ENCODE data around the gene STXBP6.

Gene STXBP6

GRCh38 chr14:24992624-24993360 is 57.2 kb downstream of the STXBP6 start:
- no peaks in the 10 kb centered on the region for H3K9me3 ChIP-seq (ENCODE audit: low read depth, low read length)
- no peak overlapping the region for H3K4me3 ChIP-seq
- no peak overlapping the region for H3K27ac ChIP-seq

DNA sequence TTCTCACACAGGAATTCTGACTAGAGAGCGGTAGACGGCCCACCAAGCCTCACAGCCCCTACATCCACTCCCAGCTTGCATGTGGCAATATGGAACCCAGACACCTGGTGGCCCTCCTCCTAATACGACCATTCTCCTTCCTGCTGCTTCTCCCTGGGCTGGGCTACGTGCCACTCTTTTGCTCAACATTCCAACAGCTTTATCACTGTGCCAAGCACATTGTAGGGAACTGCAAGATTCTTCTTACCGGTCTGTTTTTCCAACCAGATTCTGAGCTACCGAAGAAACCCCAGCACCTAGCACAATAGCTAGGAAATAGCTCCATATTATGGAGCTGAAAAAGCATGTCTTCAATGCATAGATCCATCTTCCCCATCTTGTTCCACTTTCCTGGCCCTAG is 58.1 kb downstream of the STXBP6 start:
- Histone ChIP-seq H3K36me3 (ENCODE audit: insufficient read depth, low read length) (no peaks in the 10 kb centered on the region), H3K9me3 (ENCODE audit: low read depth, low read length) (no peaks in the 10 kb centered on the region), H3K9ac (ENCODE audit: insufficient read length) (no peak overlapping the region), H3K4me3 (no peak overlapping the region), H3K27ac (no peak overlapping the region)
- no peak for DNase-seq (ENCODE audit: low read depth, low spot score)
- TF ChIP-seq EZH2 (IDR thresholded peaks at IDR 0.05) = no peak
- no peak for TF ChIP-seq POLR2AphosphoS5 (IDR thresholded peaks at IDR 0.05; ENCODE audit: borderline replicate concordance, low read depth, low read length)
- TF ChIP-seq FOXP2 (optimal IDR thresholded peaks at IDR 0.05; ENCODE audit: control extremely low read depth, extremely low read length, insufficient read depth) = no peak

More at GRCh38 chr14:24992624-24993360, 57.2 kb downstream of the STXBP6 start:
- no peak for DNase-seq (ENCODE audit: low read depth, low spot score)
- no peak overlapping the region for H3K9ac ChIP-seq (ENCODE audit: insufficient read length)
- TF ChIP-seq FOXP2 (optimal IDR thresholded peaks at IDR 0.05; ENCODE audit: control extremely low read depth, extremely low read length, insufficient read depth) (no peak), POLR2AphosphoS5 (IDR thresholded peaks at IDR 0.05; ENCODE audit: borderline replicate concordance, low read depth, low read length) (no peak), EZH2 (IDR thresholded peaks at IDR 0.05) (no peak)
- H3K36me3 ChIP-seq (ENCODE audit: insufficient read depth, low read length) = no peaks in the 10 kb centered on the region

DNA sequence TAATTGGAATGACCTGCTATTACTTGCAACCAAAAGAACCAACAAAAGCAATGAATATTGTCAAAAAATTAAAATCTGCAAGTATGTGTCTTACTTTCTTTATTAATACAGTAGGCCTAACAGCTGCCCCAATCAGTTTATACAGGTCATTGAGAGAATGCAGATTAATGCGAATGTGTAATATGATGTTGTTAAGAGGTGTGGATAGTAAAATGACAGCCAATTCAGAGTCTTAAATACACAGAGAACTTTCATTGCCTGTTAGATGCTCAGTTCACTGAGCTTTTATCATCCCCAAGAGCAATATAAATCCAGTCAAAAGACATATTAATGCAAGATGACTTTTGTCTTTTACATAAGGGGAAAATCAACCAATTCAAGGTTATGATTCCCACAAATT is 58.7 kb downstream of the STXBP6 start:
- Histone ChIP-seq H3K27ac (no peak overlapping the region), H3K9ac (ENCODE audit: insufficient read length) (no peak overlapping the region), H3K9me3 (ENCODE audit: low read depth, low read length) (no peaks in the 10 kb centered on the region), H3K36me3 (ENCODE audit: insufficient read depth, low read length) (no peaks in the 10 kb centered on the region), H3K4me3 (no peak overlapping the region)
- DNase-seq (ENCODE audit: low read depth, low spot score) = no peak
- no peak for TF ChIP-seq POLR2AphosphoS5 (IDR thresholded peaks at IDR 0.05; ENCODE audit: borderline replicate concordance, low read depth, low read length)
- TF ChIP-seq FOXP2 (optimal IDR thresholded peaks at IDR 0.05; ENCODE audit: control extremely low read depth, extremely low read length, insufficient read depth) = no peak
- no peak for TF ChIP-seq EZH2 (IDR thresholded peaks at IDR 0.05)

- Histone ChIP-seq H3K4me3 (no peak overlapping the region), H3K9ac (ENCODE audit: insufficient read length) (no peak overlapping the region), H3K27ac (no peak overlapping the region), H3K9me3 (ENCODE audit: low read depth, low read length) (no peaks in the 10 kb centered on the region), H3K36me3 (ENCODE audit: insufficient read depth, low read length) (no peaks in the 10 kb centered on the region)
- TF ChIP-seq POLR2AphosphoS5 (IDR thresholded peaks at IDR 0.05; ENCODE audit: borderline replicate concordance, low read depth, low read length) = no peak
- no peak for TF ChIP-seq EZH2 (IDR thresholded peaks at IDR 0.05)
- TF ChIP-seq FOXP2 (optimal IDR thresholded peaks at IDR 0.05; ENCODE audit: control extremely low read depth, extremely low read length, insufficient read depth) = no peak
- no peak for DNase-seq (ENCODE audit: low read depth, low spot score)
Measured at GRCh38 chr14:24990773-24991172, 59.2 kb downstream of the STXBP6 start.

DNA sequence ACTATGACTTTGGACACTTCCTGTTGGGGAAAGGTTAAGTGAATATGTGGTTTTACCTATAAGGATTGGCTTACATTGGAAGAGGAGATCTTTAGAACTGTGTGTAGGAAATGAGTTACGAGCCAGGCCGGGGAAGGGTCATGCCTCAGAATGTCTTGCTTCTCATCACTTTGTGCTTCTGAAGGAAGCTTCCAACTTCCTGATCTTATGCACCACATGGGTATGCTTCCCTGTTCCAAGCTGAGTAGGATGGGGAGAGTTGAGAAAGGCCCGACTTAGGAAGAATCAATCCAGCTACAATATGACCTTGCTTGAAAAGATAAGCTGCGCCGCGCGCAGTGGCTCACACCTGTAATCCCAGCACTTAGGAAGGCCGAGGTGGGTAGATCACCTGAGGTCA is 59.9 kb downstream of the STXBP6 start:
- no peaks in the 10 kb centered on the region for H3K36me3 ChIP-seq (ENCODE audit: insufficient read depth, low read length)
- H3K9ac ChIP-seq (ENCODE audit: insufficient read length) = no peak overlapping the region
- TF ChIP-seq FOXP2 (optimal IDR thresholded peaks at IDR 0.05; ENCODE audit: control extremely low read depth, extremely low read length, insufficient read depth) = no peak
- TF ChIP-seq EZH2 (IDR thresholded peaks at IDR 0.05) = no peak
- no peak for TF ChIP-seq POLR2AphosphoS5 (IDR thresholded peaks at IDR 0.05; ENCODE audit: borderline replicate concordance, low read depth, low read length)
- H3K27ac ChIP-seq = no peak overlapping the region
- H3K4me3 ChIP-seq = no peak overlapping the region
- no peak for DNase-seq (ENCODE audit: low read depth, low spot score)
- no peaks in the 10 kb centered on the region for H3K9me3 ChIP-seq (ENCODE audit: low read depth, low read length)

DNA sequence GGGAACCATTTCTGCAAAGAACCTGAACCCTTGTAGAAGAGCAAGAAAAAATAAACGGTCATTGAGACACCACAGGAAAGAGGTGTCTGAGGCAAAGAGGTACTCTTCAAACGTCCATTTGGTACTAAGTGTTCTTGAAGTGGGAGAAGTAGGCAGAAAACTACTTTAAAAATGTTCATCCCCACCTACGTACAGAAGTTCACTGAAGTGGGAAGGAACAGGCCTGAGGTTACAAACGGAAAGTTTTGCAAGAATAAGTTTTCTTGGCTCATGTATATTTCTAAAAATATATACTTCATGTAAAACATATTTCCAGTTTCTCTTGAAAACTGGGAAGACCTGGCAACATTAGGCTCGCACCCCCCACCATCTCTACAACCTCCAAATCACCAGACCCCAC is 61.2 kb downstream of the STXBP6 start:
- Histone ChIP-seq H3K9ac (ENCODE audit: insufficient read length) (no peak overlapping the region), H3K36me3 (ENCODE audit: insufficient read depth, low read length) (no peaks in the 10 kb centered on the region), H3K4me3 (no peak overlapping the region), H3K9me3 (ENCODE audit: low read depth, low read length) (no peaks in the 10 kb centered on the region), H3K27ac (no peak overlapping the region)
- DNase-seq (ENCODE audit: low read depth, low spot score) = no peak
- TF ChIP-seq FOXP2 (optimal IDR thresholded peaks at IDR 0.05; ENCODE audit: control extremely low read depth, extremely low read length, insufficient read depth) = no peak
- TF ChIP-seq POLR2AphosphoS5 (IDR thresholded peaks at IDR 0.05; ENCODE audit: borderline replicate concordance, low read depth, low read length) = no peak
- TF ChIP-seq EZH2 (IDR thresholded peaks at IDR 0.05) = no peak

DNA sequence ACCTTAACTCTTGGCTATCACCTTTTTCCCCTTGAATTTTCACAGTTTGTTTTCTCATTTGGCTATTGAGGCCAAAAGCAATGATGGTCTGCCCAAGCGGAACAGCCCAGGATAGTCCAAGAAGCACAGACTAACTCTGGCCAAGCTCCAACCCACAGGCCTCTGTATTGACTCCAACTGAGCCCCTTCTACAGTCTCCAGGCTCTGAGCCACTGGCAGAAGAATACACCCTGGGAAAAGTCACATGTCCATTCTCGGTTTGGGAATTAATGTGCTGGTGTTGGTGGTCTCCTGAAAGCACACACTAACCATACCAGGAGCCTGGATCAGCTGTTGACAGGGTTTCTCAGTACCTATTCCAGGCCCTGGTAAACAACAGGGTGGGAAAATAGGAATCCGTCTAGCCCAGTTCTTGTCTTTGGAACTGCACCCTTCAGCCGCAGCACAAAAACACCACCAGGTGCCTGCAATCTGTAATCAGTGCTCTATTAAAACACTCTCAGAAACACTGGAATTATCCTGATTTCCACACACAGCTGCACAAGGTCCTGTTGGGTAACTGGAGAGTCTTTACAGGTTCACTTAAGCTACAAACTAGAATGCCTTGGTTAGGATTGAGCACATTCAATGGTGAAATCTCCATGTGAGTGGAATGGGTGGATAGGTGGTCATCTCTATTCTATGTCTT is 63.6 kb downstream of the STXBP6 start:
- H3K36me3 ChIP-seq (ENCODE audit: insufficient read depth, low read length) = no peaks in the 10 kb centered on the region
- no peaks in the 10 kb centered on the region for H3K9me3 ChIP-seq (ENCODE audit: low read depth, low read length)
- TF ChIP-seq POLR2AphosphoS5 (IDR thresholded peaks at IDR 0.05; ENCODE audit: borderline replicate concordance, low read depth, low read length) = no peak
- TF ChIP-seq FOXP2 (optimal IDR thresholded peaks at IDR 0.05; ENCODE audit: control extremely low read depth, extremely low read length, insufficient read depth) = no peak
- TF ChIP-seq EZH2 (IDR thresholded peaks at IDR 0.05) = no peak
- H3K4me3 ChIP-seq = no peak overlapping the region
- no peak overlapping the region for H3K9ac ChIP-seq (ENCODE audit: insufficient read length)
- no peak overlapping the region for H3K27ac ChIP-seq
- DNase-seq (ENCODE audit: low read depth, low spot score) = no peak

DNA sequence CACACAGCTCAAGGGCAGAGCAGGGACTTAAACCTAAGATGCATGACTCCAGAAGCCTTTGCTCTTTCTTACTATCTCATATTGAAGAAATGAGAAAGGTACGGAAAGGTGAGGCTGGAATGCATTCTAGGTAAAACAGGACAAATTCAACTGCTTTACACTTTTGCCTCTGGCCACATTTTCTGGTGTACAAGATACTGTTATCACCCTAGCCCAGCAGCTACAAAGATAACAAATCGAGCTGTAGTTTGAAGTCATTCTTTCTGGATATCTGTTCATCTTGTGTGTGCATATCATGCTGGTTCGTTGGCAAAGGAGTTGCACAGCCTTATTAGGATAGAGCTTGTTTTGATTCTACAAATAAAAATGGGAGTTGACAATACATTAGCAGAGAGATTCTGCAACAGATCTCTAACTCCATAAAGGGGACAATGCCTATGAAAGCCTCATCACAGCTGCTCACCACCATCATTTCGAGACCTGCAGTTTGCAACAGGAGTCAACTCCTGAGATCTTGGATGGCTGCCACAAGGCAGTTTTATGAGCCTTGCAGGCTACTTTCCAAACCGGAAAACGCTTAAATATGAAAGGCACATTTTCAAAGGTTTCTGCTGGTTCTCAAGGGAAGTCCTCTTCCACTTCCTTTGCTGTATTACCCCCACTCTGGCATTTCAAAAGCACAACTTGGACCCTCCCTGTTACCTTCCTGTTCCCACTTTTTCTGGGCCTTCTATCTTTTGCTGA is 64.9 kb downstream of the STXBP6 start:
- Histone ChIP-seq H3K36me3 (ENCODE audit: insufficient read depth, low read length) (no peaks in the 10 kb centered on the region), H3K27ac (no peak overlapping the region), H3K4me3 (no peak overlapping the region), H3K9me3 (ENCODE audit: low read depth, low read length) (no peaks in the 10 kb centered on the region), H3K9ac (ENCODE audit: insufficient read length) (no peak overlapping the region)
- TF ChIP-seq POLR2AphosphoS5 (IDR thresholded peaks at IDR 0.05; ENCODE audit: borderline replicate concordance, low read depth, low read length) (no peak), FOXP2 (optimal IDR thresholded peaks at IDR 0.05; ENCODE audit: control extremely low read depth, extremely low read length, insufficient read depth) (no peak), EZH2 (IDR thresholded peaks at IDR 0.05) (no peak)
- DNase-seq (ENCODE audit: low read depth, low spot score) = peak; percentile 6
